H9 (cell line): Measurements from ENCODE around the gene SLC38A9. TPM values are rescaled to one million over a fixed set of nuclear protein-coding genes. Genes with fewer than 3 reads are reported as not detected.

Source experiments
- DNase-seq: peaks from one replicate; pipeline ENCODE4 v3.0.0-alpha.2; 2017
- H2AFZ ChIP-seq: one replicate; pipeline ENCODE4 v1.6.1; 2013; ENCODE audit warnings: mild to moderate bottlenecking, low read length, control low read depth, moderate library complexity
- H2AK5ac ChIP-seq: 2 replicates; pipeline ENCODE4 v1.6.1; 2013; ENCODE audit warnings: low read length, control low read depth, mixed read lengths; ENCODE audit not compliant: insufficient read length
- H2BK120ac ChIP-seq: one replicate; pipeline ENCODE4 v1.6.1; 2013; ENCODE audit warnings: low read depth, mild to moderate bottlenecking, low read length, control low read depth, inconsistent platforms; ENCODE audit not compliant: poor library complexity, severe bottlenecking
- H2BK12ac ChIP-seq: 2 replicates; pipeline ENCODE4 v1.6.1; 2013; ENCODE audit warnings: low read length, control low read depth, mixed read lengths, low read depth; ENCODE audit not compliant: insufficient read length
- H2BK15ac ChIP-seq: 2 replicates; pipeline ENCODE4 v1.6.1; 2013; ENCODE audit warnings: low read depth, low read length, control low read depth
- H2BK20ac ChIP-seq: one replicate; pipeline ENCODE4 v1.6.1; 2013; ENCODE audit warnings: low read depth, mild to moderate bottlenecking, low read length, control low read depth, inconsistent platforms; ENCODE audit not compliant: poor library complexity, severe bottlenecking
- H2BK5ac ChIP-seq: 2 replicates; pipeline ENCODE4 v1.6.1; 2013; ENCODE audit warnings: low read length, control low read depth, mixed read lengths; ENCODE audit not compliant: insufficient read length
- H3K14ac ChIP-seq: 2 replicates; pipeline ENCODE4 v1.6.1; 2013; ENCODE audit warnings: low read length, control low read depth; ENCODE audit not compliant: insufficient read depth
- H3K18ac ChIP-seq: 2 replicates; pipeline ENCODE4 v1.6.1; 2013; ENCODE audit warnings: low read depth, mild to moderate bottlenecking, mixed read lengths, low read length, control low read depth; ENCODE audit not compliant: insufficient read length
- H3K23ac ChIP-seq: 2 replicates; pipeline ENCODE4 v1.6.1; 2013; ENCODE audit warnings: low read length, control low read depth, mixed read lengths, low read depth; ENCODE audit not compliant: insufficient read length
- H3K23me2 ChIP-seq: 2 replicates; pipeline ENCODE4 v1.6.1; 2013; ENCODE audit warnings: low read depth, mild to moderate bottlenecking, mixed read lengths, low read length, control low read depth; ENCODE audit not compliant: insufficient read length, poor library complexity, severe bottlenecking
- H3K27ac ChIP-seq: 2 replicates; pipeline ENCODE4 v1.5.1; 2013; ENCODE audit warnings: low read length, control low read depth, mixed read lengths, low read depth; ENCODE audit not compliant: insufficient read length
- H3K27me3 ChIP-seq: 2 replicates; pipeline ENCODE4 v1.6.1; 2013; ENCODE audit warnings: low read length, control low read depth, inconsistent platforms; ENCODE audit not compliant: insufficient read depth
- H3K4ac ChIP-seq: 2 replicates; pipeline ENCODE4 v1.6.1; 2013; ENCODE audit warnings: low read depth, mild to moderate bottlenecking, control low read depth, inconsistent platforms, low read length, moderate library complexity
- H3K4me1 ChIP-seq: 2 replicates; pipeline ENCODE4 v1.6.1; 2013; ENCODE audit warnings: low read length, control low read depth, inconsistent platforms; ENCODE audit not compliant: insufficient read depth
- H3K4me2 ChIP-seq: 2 replicates; pipeline ENCODE4 v1.6.1; 2013; ENCODE audit warnings: low read length, control low read depth, mixed read lengths; ENCODE audit not compliant: insufficient read length, insufficient read depth
- H3K56ac ChIP-seq: 2 replicates; pipeline ENCODE4 v1.6.1; 2013; ENCODE audit warnings: low read depth, mild to moderate bottlenecking, mixed read lengths, low read length, control low read depth; ENCODE audit not compliant: insufficient read length
- H3K79me1 ChIP-seq: 2 replicates; pipeline ENCODE4 v1.6.1; 2013; ENCODE audit warnings: low read depth, mild to moderate bottlenecking, moderate library complexity, low read length, control low read depth, inconsistent platforms; ENCODE audit not compliant: insufficient read depth, poor library complexity, severe bottlenecking
- H3K79me2 ChIP-seq: 2 replicates; pipeline ENCODE4 v1.6.1; 2013; ENCODE audit warnings: low read length, control low read depth, inconsistent platforms; ENCODE audit not compliant: insufficient read depth
- H3K9ac ChIP-seq: 2 replicates; pipeline ENCODE4 v1.6.1; 2013; ENCODE audit warnings: low read length, control low read depth, mixed read lengths; ENCODE audit not compliant: insufficient read length; ENCODE audit errors: extremely low read depth
- H3K9me3 ChIP-seq: one replicate; pipeline ENCODE4 v1.6.1; 2013; ENCODE audit warnings: low read depth, low read length, inconsistent platforms; ENCODE audit not compliant: control insufficient read depth
- H3T11ph ChIP-seq: one replicate; pipeline ENCODE4 v1.6.1; 2013; ENCODE audit warnings: mild to moderate bottlenecking, low read length, control low read depth, inconsistent platforms
- H4K20me1 ChIP-seq: one replicate; pipeline ENCODE4 v1.6.1; 2013; ENCODE audit not compliant: control insufficient read depth, insufficient read length, insufficient read depth
- H4K5ac ChIP-seq: 2 replicates; pipeline ENCODE4 v1.6.1; 2013; ENCODE audit warnings: low read depth, mild to moderate bottlenecking, mixed read lengths, low read length, control low read depth; ENCODE audit not compliant: insufficient read length
- H4K8ac ChIP-seq: replicated peaks from 2 replicates; pipeline ENCODE4 v1.6.1; 2013; ENCODE audit warnings: low read length, control low read depth, mixed read lengths, low read depth; ENCODE audit not compliant: insufficient read length
- H4K91ac ChIP-seq: 2 replicates; pipeline ENCODE4 v1.6.1; 2013; ENCODE audit warnings: low read depth, mild to moderate bottlenecking, moderate library complexity, mixed read lengths, low read length, control low read depth; ENCODE audit not compliant: insufficient read length
- H3K27ac Mint-ChIP-seq, 3 experiments: 2 replicates in 2 of 3; 3 replicates in 1 of 3; pipeline ENCODE4 v1.8.0; 2020 to 2021; ENCODE audit warnings: mixed read lengths in 3 of 3, mild to moderate bottlenecking in 1 of 3, moderate library complexity in 1 of 3
- H3K27me3 Mint-ChIP-seq: 2 replicates; pipeline ENCODE4 v1.8.0; 2021; ENCODE audit warnings: low read depth, mild to moderate bottlenecking, moderate library complexity, mixed read lengths
- H3K36me3 Mint-ChIP-seq, 3 experiments: 2 replicates in 2 of 3; 3 replicates in 1 of 3; pipeline ENCODE4 v1.8.0; 2020 to 2021; ENCODE audit warnings: low read depth in 3 of 3, mixed read lengths in 3 of 3; ENCODE audit not compliant: insufficient read depth in 1 of 3
- H3K4me1 Mint-ChIP-seq, 2 experiments: 2 replicates each; pipeline ENCODE4 v1.8.0; 2020; ENCODE audit warnings: mixed read lengths in 2 of 2
- H3K4me3 Mint-ChIP-seq, 2 experiments: 2 replicates in 1 of 2; 3 replicates in 1 of 2; pipeline ENCODE4 v1.8.0; 2020 to 2021; ENCODE audit warnings: mild to moderate bottlenecking in 2 of 2, mixed read lengths in 2 of 2, moderate library complexity in 1 of 2
- H3K9me3 Mint-ChIP-seq, 2 experiments: 2 replicates in 1 of 2; 3 replicates in 1 of 2; pipeline ENCODE4 v1.8.0; 2020; ENCODE audit warnings: mild to moderate bottlenecking in 2 of 2, mixed read lengths in 2 of 2, moderate library complexity in 1 of 2
- total RNA-seq: library from RNA; stranded (reverse); gene quantifications from 2 replicates; pipeline ENCODE4 v1.2.1, GENCODE V29; 2021
- TF ChIP-seq, protein P1 (sequence below): fragments of 200-600 bp; sonication (generic); conservative IDR thresholded peaks from 3 replicates; pipeline ENCODE4 v1.8.0; 2021; ENCODE audit warnings: antibody characterized with exemption, mild to moderate bottlenecking

The SLC38A9 gene
- total RNA-seq, 1 experiment from 2014 or later: 48.5 TPM

- H2AFZ ChIP-seq: no peak overlapping the region
- no peak overlapping the region for H4K5ac ChIP-seq
- peaks cover 2% of the 10 kb centered on the region; the same call in 1 of the 2 replicates for H3K4me1 ChIP-seq
- Mint-ChIP-seq H3K4me3 (peak overlapping the region in 1 of 2 experiments; percentile 64; a peak in 3 of 5 replicates), H3K9me3 (no peaks in the 10 kb centered on the region), H3K27me3 (no peaks in the 10 kb centered on the region), H3K36me3 (peaks cover 2 to 9% (median 3%) of the 10 kb centered on the region in 3 experiments; a peak in 4 of 7 replicates), H3K27ac (peak overlapping the region in 2 of 3 experiments; percentile 99; a peak in 4 of 7 replicates), H3K4me1 (peaks cover 51 to 65% of the 10 kb centered on the region in 2 experiments)
- no peaks in the 10 kb centered on the region for H3K79me1 ChIP-seq
- H2BK120ac ChIP-seq: no peak overlapping the region
- no peak overlapping the region for H3K4ac ChIP-seq
- no peaks in the 10 kb centered on the region for H4K20me1 ChIP-seq
- H3K79me2 ChIP-seq: no peaks in the 10 kb centered on the region
- no peak overlapping the region for H3K9ac ChIP-seq
- H3T11ph ChIP-seq: no peak overlapping the region
- H3K9me3 ChIP-seq: no peaks in the 10 kb centered on the region
- no peak for DNase-seq
- H3K23me2 ChIP-seq: no peaks in the 10 kb centered on the region
- no peak overlapping the region for H4K8ac ChIP-seq
- H3K27ac ChIP-seq: no peak overlapping the region
- no peak overlapping the region for H2BK20ac ChIP-seq
- H4K91ac ChIP-seq: no peak overlapping the region
- H3K18ac ChIP-seq: no peak overlapping the region
- H3K56ac ChIP-seq: no peak overlapping the region
- no peaks in the 10 kb centered on the region for H3K27me3 ChIP-seq
- no peak overlapping the region for H2AK5ac ChIP-seq
- H2BK15ac ChIP-seq: no peak overlapping the region
- TF ChIP-seq, protein P1, sequence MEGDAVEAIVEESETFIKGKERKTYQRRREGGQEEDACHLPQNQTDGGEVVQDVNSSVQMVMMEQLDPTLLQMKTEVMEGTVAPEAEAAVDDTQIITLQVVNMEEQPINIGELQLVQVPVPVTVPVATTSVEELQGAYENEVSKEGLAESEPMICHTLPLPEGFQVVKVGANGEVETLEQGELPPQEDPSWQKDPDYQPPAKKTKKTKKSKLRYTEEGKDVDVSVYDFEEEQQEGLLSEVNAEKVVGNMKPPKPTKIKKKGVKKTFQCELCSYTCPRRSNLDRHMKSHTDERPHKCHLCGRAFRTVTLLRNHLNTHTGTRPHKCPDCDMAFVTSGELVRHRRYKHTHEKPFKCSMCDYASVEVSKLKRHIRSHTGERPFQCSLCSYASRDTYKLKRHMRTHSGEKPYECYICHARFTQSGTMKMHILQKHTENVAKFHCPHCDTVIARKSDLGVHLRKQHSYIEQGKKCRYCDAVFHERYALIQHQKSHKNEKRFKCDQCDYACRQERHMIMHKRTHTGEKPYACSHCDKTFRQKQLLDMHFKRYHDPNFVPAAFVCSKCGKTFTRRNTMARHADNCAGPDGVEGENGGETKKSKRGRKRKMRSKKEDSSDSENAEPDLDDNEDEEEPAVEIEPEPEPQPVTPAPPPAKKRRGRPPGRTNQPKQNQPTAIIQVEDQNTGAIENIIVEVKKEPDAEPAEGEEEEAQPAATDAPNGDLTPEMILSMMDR: no peak
- H3K4me2 ChIP-seq: no peak overlapping the region
- H3K23ac ChIP-seq: no peak overlapping the region
- no peak overlapping the region for H2BK5ac ChIP-seq
- H2BK12ac ChIP-seq: no peak overlapping the region
- H3K14ac ChIP-seq: no peak overlapping the region
Measured at GRCh38 chr5:55625913-55626312, 86.2 kb downstream of the SLC38A9 start.
